HEK293T (cell line): Measurements from ENCODE around the gene FAM168A.

Source experiments
- ARNT ChIP-seq: fragments of 450-650 bp; IDR thresholded peaks from 2 replicates; pipeline ENCODE4 v1.6.1; 2017; ENCODE audit warnings: mild to moderate bottlenecking
- BHLHE40 ChIP-seq: fragments of 450-650 bp; IDR thresholded peaks from 2 replicates; pipeline ENCODE4 v1.6.1; 2016; ENCODE audit warnings: mild to moderate bottlenecking, moderate library complexity, borderline replicate concordance
- SUZ12 ChIP-seq: fragments of 450-650 bp; IDR thresholded peaks from 2 replicates; pipeline ENCODE4 v1.6.1; 2016; ENCODE audit warnings: mild to moderate bottlenecking

DNA sequence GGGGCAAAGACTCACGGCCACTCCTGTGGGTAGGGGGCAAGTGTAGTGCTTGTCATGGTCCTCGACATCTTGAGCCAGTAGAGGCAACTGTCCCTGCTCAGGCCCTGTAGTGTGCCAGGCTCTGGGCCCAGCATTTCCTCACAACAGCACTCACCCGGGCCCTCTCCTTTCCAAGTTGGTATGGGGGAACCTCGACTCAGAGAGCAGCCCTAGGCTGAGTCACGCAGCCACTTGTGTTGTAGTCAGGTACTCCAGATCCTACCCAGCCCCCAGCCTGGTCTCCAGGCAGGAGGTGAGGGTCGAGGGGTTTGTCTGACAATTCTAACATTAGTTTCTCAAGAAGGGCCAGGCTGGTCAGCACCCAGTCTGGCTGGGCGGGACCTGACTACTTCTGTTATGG lies 217.6 kb downstream of the FAM168A start:
- TF ChIP-seq SUZ12 (no peak), ARNT (no peak), BHLHE40 (no peak)
